HL-60 (cell line): ENCODE measurements around the gene NGLY1.

ENCODE experiments used
- DNase-seq, 2 experiments: peaks; one replicate each; pipeline ENCODE4 v3.0.0-alpha.2; 2010 to 2020; ENCODE audit warnings: low read depth in 1 of 2, low spot score in 1 of 2
- H3K27ac ChIP-seq: fragments of 250-450 bp; sonication (Bioruptor Pico); replicated peaks from 2 replicates; pipeline ENCODE4 v1.5.1; 2020; ENCODE audit warnings: mild to moderate bottlenecking, moderate library complexity
- H3K27me3 ChIP-seq: fragments of 250-450 bp; sonication (Bioruptor Pico); 2 replicates; pipeline ENCODE4 v1.5.1; 2021; ENCODE audit warnings: mild to moderate bottlenecking, moderate library complexity; ENCODE audit not compliant: insufficient read depth, poor library complexity, severe bottlenecking
- H3K4me3 ChIP-seq: replicated peaks from 2 replicates; pipeline ENCODE4 v1.5.1; 2011; ENCODE audit warnings: mild to moderate bottlenecking, control low read depth, low read length; ENCODE audit not compliant: insufficient read depth
- GABPA ChIP-seq: IDR thresholded peaks from 2 replicates; pipeline ENCODE4 v1.6.1; 2012; ENCODE audit warnings: low read depth
- POLR2AphosphoS5 ChIP-seq: IDR thresholded peaks from 2 replicates; pipeline ENCODE4 v1.6.1; 2012; ENCODE audit warnings: low read depth
- SPI1 ChIP-seq: IDR thresholded peaks from 2 replicates; pipeline ENCODE4 v1.6.1; 2012; ENCODE audit warnings: low read depth, mild to moderate bottlenecking, borderline replicate concordance
- TF ChIP-seq, protein P1 (sequence below): IDR thresholded peaks from one replicate; pipeline ENCODE4 v1.5.1; 2011; ENCODE audit warnings: low read length, control low read depth, inconsistent platforms; ENCODE audit not compliant: insufficient read depth
- TF ChIP-seq, protein P2 (sequence below): IDR thresholded peaks from 2 replicates; pipeline ENCODE4 v1.6.1; 2012; ENCODE audit warnings: low read depth; ENCODE audit not compliant: insufficient replicate concordance

NGLY1 gene

DNA sequence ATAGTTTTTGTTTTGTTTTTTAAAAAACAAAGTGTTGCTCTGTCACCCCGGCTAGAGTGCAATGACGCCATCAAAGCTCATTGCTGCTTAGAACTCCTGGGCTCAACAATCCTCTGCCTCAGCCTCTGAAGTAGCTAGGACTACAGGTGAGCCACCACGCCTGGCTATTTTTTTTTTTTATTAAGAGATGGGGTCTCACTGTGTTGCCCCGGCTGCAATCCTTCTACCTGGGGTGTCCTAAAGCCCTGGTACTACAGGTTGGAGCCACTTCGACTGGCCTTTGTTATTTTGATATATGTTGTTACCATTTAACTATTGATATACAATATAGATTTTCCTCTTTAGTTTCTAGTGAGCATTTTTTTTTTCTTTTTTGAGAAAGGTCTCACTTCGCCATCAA is 2.6 kb downstream of the NGLY1 start:
- no peak for DNase-seq
- H3K27ac ChIP-seq, result no peak overlapping the region
- TF ChIP-seq GABPA, result no peak
- TF ChIP-seq POLR2AphosphoS5, result no peak
- TF ChIP-seq, protein P1, sequence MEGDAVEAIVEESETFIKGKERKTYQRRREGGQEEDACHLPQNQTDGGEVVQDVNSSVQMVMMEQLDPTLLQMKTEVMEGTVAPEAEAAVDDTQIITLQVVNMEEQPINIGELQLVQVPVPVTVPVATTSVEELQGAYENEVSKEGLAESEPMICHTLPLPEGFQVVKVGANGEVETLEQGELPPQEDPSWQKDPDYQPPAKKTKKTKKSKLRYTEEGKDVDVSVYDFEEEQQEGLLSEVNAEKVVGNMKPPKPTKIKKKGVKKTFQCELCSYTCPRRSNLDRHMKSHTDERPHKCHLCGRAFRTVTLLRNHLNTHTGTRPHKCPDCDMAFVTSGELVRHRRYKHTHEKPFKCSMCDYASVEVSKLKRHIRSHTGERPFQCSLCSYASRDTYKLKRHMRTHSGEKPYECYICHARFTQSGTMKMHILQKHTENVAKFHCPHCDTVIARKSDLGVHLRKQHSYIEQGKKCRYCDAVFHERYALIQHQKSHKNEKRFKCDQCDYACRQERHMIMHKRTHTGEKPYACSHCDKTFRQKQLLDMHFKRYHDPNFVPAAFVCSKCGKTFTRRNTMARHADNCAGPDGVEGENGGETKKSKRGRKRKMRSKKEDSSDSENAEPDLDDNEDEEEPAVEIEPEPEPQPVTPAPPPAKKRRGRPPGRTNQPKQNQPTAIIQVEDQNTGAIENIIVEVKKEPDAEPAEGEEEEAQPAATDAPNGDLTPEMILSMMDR, result no peak
- no peak for TF ChIP-seq SPI1
- TF ChIP-seq, protein P2, sequence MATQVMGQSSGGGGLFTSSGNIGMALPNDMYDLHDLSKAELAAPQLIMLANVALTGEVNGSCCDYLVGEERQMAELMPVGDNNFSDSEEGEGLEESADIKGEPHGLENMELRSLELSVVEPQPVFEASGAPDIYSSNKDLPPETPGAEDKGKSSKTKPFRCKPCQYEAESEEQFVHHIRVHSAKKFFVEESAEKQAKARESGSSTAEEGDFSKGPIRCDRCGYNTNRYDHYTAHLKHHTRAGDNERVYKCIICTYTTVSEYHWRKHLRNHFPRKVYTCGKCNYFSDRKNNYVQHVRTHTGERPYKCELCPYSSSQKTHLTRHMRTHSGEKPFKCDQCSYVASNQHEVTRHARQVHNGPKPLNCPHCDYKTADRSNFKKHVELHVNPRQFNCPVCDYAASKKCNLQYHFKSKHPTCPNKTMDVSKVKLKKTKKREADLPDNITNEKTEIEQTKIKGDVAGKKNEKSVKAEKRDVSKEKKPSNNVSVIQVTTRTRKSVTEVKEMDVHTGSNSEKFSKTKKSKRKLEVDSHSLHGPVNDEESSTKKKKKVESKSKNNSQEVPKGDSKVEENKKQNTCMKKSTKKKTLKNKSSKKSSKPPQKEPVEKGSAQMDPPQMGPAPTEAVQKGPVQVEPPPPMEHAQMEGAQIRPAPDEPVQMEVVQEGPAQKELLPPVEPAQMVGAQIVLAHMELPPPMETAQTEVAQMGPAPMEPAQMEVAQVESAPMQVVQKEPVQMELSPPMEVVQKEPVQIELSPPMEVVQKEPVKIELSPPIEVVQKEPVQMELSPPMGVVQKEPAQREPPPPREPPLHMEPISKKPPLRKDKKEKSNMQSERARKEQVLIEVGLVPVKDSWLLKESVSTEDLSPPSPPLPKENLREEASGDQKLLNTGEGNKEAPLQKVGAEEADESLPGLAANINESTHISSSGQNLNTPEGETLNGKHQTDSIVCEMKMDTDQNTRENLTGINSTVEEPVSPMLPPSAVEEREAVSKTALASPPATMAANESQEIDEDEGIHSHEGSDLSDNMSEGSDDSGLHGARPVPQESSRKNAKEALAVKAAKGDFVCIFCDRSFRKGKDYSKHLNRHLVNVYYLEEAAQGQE, result no peak
- no peak overlapping the region for H3K4me3 ChIP-seq
- H3K27me3 ChIP-seq, result no peaks in the 10 kb centered on the region

DNA sequence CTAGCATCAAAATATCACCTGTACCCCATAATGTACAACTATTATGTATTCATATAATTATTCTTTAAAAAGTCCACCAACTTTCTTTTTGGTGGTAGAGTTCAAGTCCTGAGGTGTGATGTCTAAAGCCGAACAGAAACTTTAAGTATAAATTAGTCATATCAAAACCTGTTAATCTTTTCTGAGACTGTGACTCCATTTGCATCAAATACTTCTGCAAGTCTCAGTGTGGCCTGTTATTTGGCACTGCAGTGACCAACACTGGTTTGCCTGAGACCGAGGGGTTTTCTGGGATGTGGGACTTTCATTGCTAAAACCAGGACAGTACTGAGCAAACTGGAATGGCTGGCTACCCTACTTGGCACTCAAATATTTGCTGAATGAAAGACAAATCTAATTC is 7.3 kb downstream of the NGLY1 start:
- Histone ChIP-seq H3K4me3 (no peak overlapping the region), H3K27me3 (no peaks in the 10 kb centered on the region), H3K27ac (no peak overlapping the region)
- DNase-seq, result no peak
- TF ChIP-seq SPI1 (no peak), POLR2AphosphoS5 (no peak), GABPA (no peak)
- TF ChIP-seq, protein P2, result no peak
- TF ChIP-seq, protein P1, result no peak

DNA sequence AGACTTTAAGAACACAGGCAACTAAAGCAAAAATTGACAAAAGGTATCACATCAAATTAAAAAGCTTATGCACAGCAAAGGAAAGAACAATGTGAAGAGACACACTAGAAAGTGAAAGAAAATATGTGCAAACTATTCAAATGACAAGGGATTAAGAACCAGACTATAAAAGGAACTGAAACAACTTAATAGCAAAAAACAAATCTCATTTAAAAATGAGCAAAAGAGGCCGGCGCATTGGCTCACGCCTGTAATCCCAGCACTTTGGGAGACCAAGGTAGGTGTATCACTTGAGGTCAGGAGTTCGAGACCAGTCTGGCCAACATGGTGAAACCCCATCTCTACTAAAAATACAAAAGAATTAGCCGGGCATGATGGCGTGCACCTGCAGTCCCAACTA is 14.4 kb downstream of the NGLY1 start:
- no peak for TF ChIP-seq GABPA
- TF ChIP-seq, protein P2, result no peak
- TF ChIP-seq, protein P1, result no peak
- TF ChIP-seq SPI1, result no peak
- TF ChIP-seq POLR2AphosphoS5, result no peak
- DNase-seq, result no peak

More for the DNA sequence above, 14.4 kb downstream of the NGLY1 start:
- Histone ChIP-seq H3K4me3 (no peak overlapping the region), H3K27me3 (no peaks in the 10 kb centered on the region), H3K27ac (no peak overlapping the region)
